Tibial nerve (tissue), 4 donors: ENCODE measurements around the gene YARS2.

ENCODE experiments used
- CTCF ChIP-seq, 5 experiments: fragments of 200-600 bp in 3 of 5; fragments of 450-650 bp in 2 of 5; sonication (generic) in 3 of 5; IDR thresholded peaks; one replicate each; pipeline ENCODE4 v1.5.1; 2016 to 2019; ENCODE audit warnings: antibody characterized with exemption in 5 of 5, mild to moderate bottlenecking in 3 of 5, moderate library complexity in 2 of 5
- EP300 ChIP-seq, 2 donors: sonication (generic); formaldehyde crosslinking; IDR thresholded peaks; one replicate each; pipeline ENCODE4 v1.6.1; 2017; ENCODE audit warnings: antibody characterized with exemption in 2 of 2, mild to moderate bottlenecking in 1 of 2

GRCh38 chr12:32742133-32742532 is 13.6 kb downstream of the YARS2 start:
- TF ChIP-seq EP300 (IDR thresholded peaks at IDR 0.05) (no peak), CTCF (IDR thresholded peaks at IDR 0.05) (no peak)
